Natural killer cell (primary cell): ENCODE measurements around the gene SCD. TPM values are rescaled to one million over a fixed set of nuclear protein-coding genes. Genes with fewer than 3 reads are reported as not detected.

Experiments used
- ATAC-seq, 3 donors: fragments of 150-1000 bp in 2 of 3; fragments of 200-7000 bp in 1 of 3; cut with Tn5 transposase; 1 replicate in 1 of 3; 2 replicates in 2 of 3; pipeline ENCODE4 v1.10.0; 2021; ENCODE audit warnings: mild to moderate bottlenecking in 2 of 3, moderate library complexity in 2 of 3
- DNase-seq, 2 donors: peaks; one replicate each; pipeline versions ENCODE4 v3.0.0 to v3.0.0-alpha.2; 2013 to 2021; ENCODE audit warnings: mixed read lengths in 1 of 2
- H3K27ac ChIP-seq: one replicate; pipeline ENCODE4 v1.5.1; 2013; ENCODE audit warnings: mild to moderate bottlenecking, low read length
- H3K27me3 ChIP-seq: one replicate; pipeline ENCODE4 v1.6.1; 2013; ENCODE audit warnings: low read length; ENCODE audit not compliant: control insufficient read depth, insufficient read depth
- H3K36me3 ChIP-seq: one replicate; pipeline ENCODE4 v1.6.1; 2013; ENCODE audit warnings: low read length; ENCODE audit not compliant: control insufficient read depth, insufficient read depth
- H3K4me1 ChIP-seq: one replicate; pipeline ENCODE4 v1.6.1; 2013; ENCODE audit warnings: low read length; ENCODE audit not compliant: control insufficient read depth, insufficient read depth
- H3K4me3 ChIP-seq: one replicate; pipeline ENCODE4 v1.5.1; 2013; ENCODE audit warnings: low read length
- H3K9me3 ChIP-seq: one replicate; pipeline ENCODE4 v1.6.1; 2013; ENCODE audit warnings: low read length; ENCODE audit not compliant: control insufficient read depth, insufficient read depth
- H3K27ac Mint-ChIP-seq, 2 donors: one replicate each; pipeline ENCODE4 v1.8.0; 2022; ENCODE audit warnings: mild to moderate bottlenecking in 2 of 2, mixed read lengths in 2 of 2, moderate library complexity in 1 of 2
- H3K27me3 Mint-ChIP-seq, 2 donors: one replicate each; pipeline ENCODE4 v1.8.0; 2022; ENCODE audit warnings: low read depth in 2 of 2, mixed read lengths in 2 of 2
- H3K36me3 Mint-ChIP-seq: one replicate; pipeline ENCODE4 v1.8.0; 2022; ENCODE audit warnings: mixed read lengths
- H3K4me1 Mint-ChIP-seq, 2 donors: one replicate each; pipeline ENCODE4 v1.8.0; 2022; ENCODE audit warnings: mixed read lengths in 2 of 2
- H3K4me3 Mint-ChIP-seq: one replicate; pipeline ENCODE4 v1.8.0; 2022; ENCODE audit warnings: mild to moderate bottlenecking, moderate library complexity, mixed read lengths
- H3K9me3 Mint-ChIP-seq, 2 donors: one replicate each; pipeline ENCODE4 v1.8.0; 2022; ENCODE audit warnings: mixed read lengths in 2 of 2
- CTCF ChIP-seq: fragments of 200-600 bp; IDR thresholded peaks from one replicate; pipeline ENCODE4 v1.8.0; 2022; ENCODE audit warnings: antibody characterized with exemption
- whole genome bisulfite sequencing: methylation state at CpG from one replicate; pipeline ENCODE4 v1.1.7; 2013; ENCODE audit warnings: missing lambda C conversion rate; ENCODE audit not compliant: insufficient coverage; 5-methylcytosine and 5-hydroxymethylcytosine counted together
- intact Hi-C: fragments of 100-400 bp; cut with micrococcal nuclease; formaldehyde crosslinking; loops from one replicate; pipeline ENCODE4 v1.14.2; 2022
- total RNA-seq, 4 donors: library from RNA; stranded (reverse); fragments of 120-200 nt in 1 of 4; gene quantifications; one replicate each; pipeline versions ENCODE4 v1.2.3 to v1.2.4, GENCODE V29; 2013 to 2022

The SCD gene
- total RNA-seq, 3 donors from 2014 or later (not counting 1 experiment from before 2014, with no cell fraction given), result 3.5 to 10.1 (median 3.8) TPM

- no peaks in the 10 kb centered on the region for H3K27me3 Mint-ChIP-seq
- peaks cover 20 to 34% of the 10 kb centered on the region in 2 donors for H3K4me1 Mint-ChIP-seq
- Histone ChIP-seq H3K9me3 (no peaks in the 10 kb centered on the region), H3K27me3 (no peaks in the 10 kb centered on the region), H3K4me1 (peaks cover 18% of the 10 kb centered on the region), H3K36me3 (peaks cover 15% of the 10 kb centered on the region), H3K27ac (no peak overlapping the region), H3K4me3 (no peak overlapping the region)
- no peak overlapping the region for H3K4me3 Mint-ChIP-seq
- intact Hi-C loops, result no loop called here
- H3K27ac Mint-ChIP-seq, result peak overlapping the region in 1 of 2 donors; percentile 6
- ATAC-seq (no peak), DNase-seq (no peak)
- TF ChIP-seq CTCF, result no peak
- no peaks in the 10 kb centered on the region for H3K36me3 Mint-ChIP-seq
- no peaks in the 10 kb centered on the region for H3K9me3 Mint-ChIP-seq
- WGBS, result 95% methylated on average over 5 of the region's 5 CpGs
Observed at GRCh38 chr10:100350914-100351485, 4.0 kb downstream of the SCD start.

- no peak overlapping the region for H3K4me3 ChIP-seq
- H3K4me1 ChIP-seq, result no peaks in the 10 kb centered on the region
- DNase-seq, result no peak
- WGBS, result 92% methylated on average over 5 of the region's 6 CpGs
- no peak for ATAC-seq
- no peaks in the 10 kb centered on the region for H3K9me3 Mint-ChIP-seq
- H3K4me1 Mint-ChIP-seq, result peaks cover 6 to 14% of the 10 kb centered on the region in 2 donors
- H3K27me3 Mint-ChIP-seq, result no peaks in the 10 kb centered on the region
- no peak for TF ChIP-seq CTCF
- no peaks in the 10 kb centered on the region for H3K9me3 ChIP-seq
- no peaks in the 10 kb centered on the region for H3K36me3 Mint-ChIP-seq
- H3K27me3 ChIP-seq, result no peaks in the 10 kb centered on the region
- no peak overlapping the region for H3K27ac Mint-ChIP-seq
- H3K4me3 Mint-ChIP-seq, result no peak overlapping the region
- no peak overlapping the region for H3K27ac ChIP-seq
- H3K36me3 ChIP-seq, result peaks cover 17% of the 10 kb centered on the region
- intact Hi-C loops, result no loop called here
Observed at GRCh38 chr10:100353770-100354485, 6.9 kb downstream of the SCD start.

- no peaks in the 10 kb centered on the region for H3K27me3 Mint-ChIP-seq
- no peaks in the 10 kb centered on the region for H3K27me3 ChIP-seq
- H3K4me1 ChIP-seq, result no peaks in the 10 kb centered on the region
- H3K27ac Mint-ChIP-seq, result no peak overlapping the region
- 97% methylated on average over 4 of the region's 4 CpGs for WGBS
- no peak overlapping the region for H3K4me3 ChIP-seq
- no peaks in the 10 kb centered on the region for H3K36me3 Mint-ChIP-seq
- ATAC-seq (no peak), DNase-seq (no peak)
- no peak for TF ChIP-seq CTCF
- peaks cover 17% of the 10 kb centered on the region for H3K36me3 ChIP-seq
- H3K4me3 Mint-ChIP-seq, result no peak overlapping the region
- H3K9me3 Mint-ChIP-seq, result no peaks in the 10 kb centered on the region
- H3K9me3 ChIP-seq, result no peaks in the 10 kb centered on the region
- peaks cover 0 to 18% of the 10 kb centered on the region in 2 donors for H3K4me1 Mint-ChIP-seq
- intact Hi-C loops, result no loop called here
- H3K27ac ChIP-seq, result no peak overlapping the region
Observed at GRCh38 chr10:100355086-100355485, 8.1 kb downstream of the SCD start.
